A673 (cell line): ENCODE results near the gene SLC5A1.

ENCODE experiments used
- CTCF ChIP-seq: fragments of 300-800, 200-600 bp; sonication (generic); conservative IDR thresholded peaks from 2 replicates; pipeline ENCODE4 v1.5.1; 2017; ENCODE audit warnings: low read depth, mild to moderate bottlenecking, antibody characterized with exemption, low read length, moderate library complexity, mixed read lengths
- EZH2 ChIP-seq: fragments of 200-600 bp; sonication (generic); IDR thresholded peaks from 2 replicates; pipeline ENCODE4 v1.6.1; 2017; ENCODE audit warnings: borderline replicate concordance, low read depth, mild to moderate bottlenecking, mixed read lengths, antibody characterized with exemption, low read length; ENCODE audit not compliant: poor library complexity, severe bottlenecking

GRCh38 chr22:32123657-32124056 is 80.6 kb downstream of the SLC5A1 start:
- TF ChIP-seq EZH2 (no peak), CTCF (no peak)
